H9 (cell line): ENCODE measurements around the gene VKORC1. TPM values are rescaled to one million over a fixed set of nuclear protein-coding genes. Genes with fewer than 3 reads are reported as not detected.

Experiments
- DNase-seq: peaks from one replicate; pipeline ENCODE4 v3.0.0-alpha.2; 2017
- H2AFZ ChIP-seq: one replicate; pipeline ENCODE4 v1.6.1; 2013; ENCODE audit warnings: mild to moderate bottlenecking, low read length, control low read depth, moderate library complexity
- H2AK5ac ChIP-seq: 2 replicates; pipeline ENCODE4 v1.6.1; 2013; ENCODE audit warnings: low read length, control low read depth, mixed read lengths; ENCODE audit not compliant: insufficient read length
- H2BK120ac ChIP-seq: one replicate; pipeline ENCODE4 v1.6.1; 2013; ENCODE audit warnings: low read depth, mild to moderate bottlenecking, low read length, control low read depth, inconsistent platforms; ENCODE audit not compliant: poor library complexity, severe bottlenecking
- H2BK12ac ChIP-seq: 2 replicates; pipeline ENCODE4 v1.6.1; 2013; ENCODE audit warnings: low read length, control low read depth, mixed read lengths, low read depth; ENCODE audit not compliant: insufficient read length
- H2BK15ac ChIP-seq: 2 replicates; pipeline ENCODE4 v1.6.1; 2013; ENCODE audit warnings: low read depth, low read length, control low read depth
- H2BK20ac ChIP-seq: one replicate; pipeline ENCODE4 v1.6.1; 2013; ENCODE audit warnings: low read depth, mild to moderate bottlenecking, low read length, control low read depth, inconsistent platforms; ENCODE audit not compliant: poor library complexity, severe bottlenecking
- H2BK5ac ChIP-seq: 2 replicates; pipeline ENCODE4 v1.6.1; 2013; ENCODE audit warnings: low read length, control low read depth, mixed read lengths; ENCODE audit not compliant: insufficient read length
- H3K14ac ChIP-seq: 2 replicates; pipeline ENCODE4 v1.6.1; 2013; ENCODE audit warnings: low read length, control low read depth; ENCODE audit not compliant: insufficient read depth
- H3K18ac ChIP-seq: 2 replicates; pipeline ENCODE4 v1.6.1; 2013; ENCODE audit warnings: low read depth, mild to moderate bottlenecking, mixed read lengths, low read length, control low read depth; ENCODE audit not compliant: insufficient read length
- H3K23ac ChIP-seq: 2 replicates; pipeline ENCODE4 v1.6.1; 2013; ENCODE audit warnings: low read length, control low read depth, mixed read lengths, low read depth; ENCODE audit not compliant: insufficient read length
- H3K23me2 ChIP-seq: 2 replicates; pipeline ENCODE4 v1.6.1; 2013; ENCODE audit warnings: low read depth, mild to moderate bottlenecking, mixed read lengths, low read length, control low read depth; ENCODE audit not compliant: insufficient read length, poor library complexity, severe bottlenecking
- H3K27ac ChIP-seq: 2 replicates; pipeline ENCODE4 v1.5.1; 2013; ENCODE audit warnings: low read length, control low read depth, mixed read lengths, low read depth; ENCODE audit not compliant: insufficient read length
- H3K27me3 ChIP-seq: 2 replicates; pipeline ENCODE4 v1.6.1; 2013; ENCODE audit warnings: low read length, control low read depth, inconsistent platforms; ENCODE audit not compliant: insufficient read depth
- H3K4ac ChIP-seq: 2 replicates; pipeline ENCODE4 v1.6.1; 2013; ENCODE audit warnings: low read depth, mild to moderate bottlenecking, control low read depth, inconsistent platforms, low read length, moderate library complexity
- H3K4me1 ChIP-seq: 2 replicates; pipeline ENCODE4 v1.6.1; 2013; ENCODE audit warnings: low read length, control low read depth, inconsistent platforms; ENCODE audit not compliant: insufficient read depth
- H3K4me2 ChIP-seq: 2 replicates; pipeline ENCODE4 v1.6.1; 2013; ENCODE audit warnings: low read length, control low read depth, mixed read lengths; ENCODE audit not compliant: insufficient read length, insufficient read depth
- H3K56ac ChIP-seq: 2 replicates; pipeline ENCODE4 v1.6.1; 2013; ENCODE audit warnings: low read depth, mild to moderate bottlenecking, mixed read lengths, low read length, control low read depth; ENCODE audit not compliant: insufficient read length
- H3K79me1 ChIP-seq: 2 replicates; pipeline ENCODE4 v1.6.1; 2013; ENCODE audit warnings: low read depth, mild to moderate bottlenecking, moderate library complexity, low read length, control low read depth, inconsistent platforms; ENCODE audit not compliant: insufficient read depth, poor library complexity, severe bottlenecking
- H3K79me2 ChIP-seq: 2 replicates; pipeline ENCODE4 v1.6.1; 2013; ENCODE audit warnings: low read length, control low read depth, inconsistent platforms; ENCODE audit not compliant: insufficient read depth
- H3K9ac ChIP-seq: 2 replicates; pipeline ENCODE4 v1.6.1; 2013; ENCODE audit warnings: low read length, control low read depth, mixed read lengths; ENCODE audit not compliant: insufficient read length; ENCODE audit errors: extremely low read depth
- H3K9me3 ChIP-seq: one replicate; pipeline ENCODE4 v1.6.1; 2013; ENCODE audit warnings: low read depth, low read length, inconsistent platforms; ENCODE audit not compliant: control insufficient read depth
- H3T11ph ChIP-seq: one replicate; pipeline ENCODE4 v1.6.1; 2013; ENCODE audit warnings: mild to moderate bottlenecking, low read length, control low read depth, inconsistent platforms
- H4K20me1 ChIP-seq: one replicate; pipeline ENCODE4 v1.6.1; 2013; ENCODE audit not compliant: control insufficient read depth, insufficient read length, insufficient read depth
- H4K5ac ChIP-seq: 2 replicates; pipeline ENCODE4 v1.6.1; 2013; ENCODE audit warnings: low read depth, mild to moderate bottlenecking, mixed read lengths, low read length, control low read depth; ENCODE audit not compliant: insufficient read length
- H4K8ac ChIP-seq: replicated peaks from 2 replicates; pipeline ENCODE4 v1.6.1; 2013; ENCODE audit warnings: low read length, control low read depth, mixed read lengths, low read depth; ENCODE audit not compliant: insufficient read length
- H4K91ac ChIP-seq: 2 replicates; pipeline ENCODE4 v1.6.1; 2013; ENCODE audit warnings: low read depth, mild to moderate bottlenecking, moderate library complexity, mixed read lengths, low read length, control low read depth; ENCODE audit not compliant: insufficient read length
- H3K27ac Mint-ChIP-seq, 3 experiments: 2 replicates in 2 of 3; 3 replicates in 1 of 3; pipeline ENCODE4 v1.8.0; 2020 to 2021; ENCODE audit warnings: mixed read lengths in 3 of 3, mild to moderate bottlenecking in 1 of 3, moderate library complexity in 1 of 3
- H3K27me3 Mint-ChIP-seq: 2 replicates; pipeline ENCODE4 v1.8.0; 2021; ENCODE audit warnings: low read depth, mild to moderate bottlenecking, moderate library complexity, mixed read lengths
- H3K36me3 Mint-ChIP-seq, 3 experiments: 2 replicates in 2 of 3; 3 replicates in 1 of 3; pipeline ENCODE4 v1.8.0; 2020 to 2021; ENCODE audit warnings: low read depth in 3 of 3, mixed read lengths in 3 of 3; ENCODE audit not compliant: insufficient read depth in 1 of 3
- H3K4me1 Mint-ChIP-seq, 2 experiments: 2 replicates each; pipeline ENCODE4 v1.8.0; 2020; ENCODE audit warnings: mixed read lengths in 2 of 2
- H3K4me3 Mint-ChIP-seq, 2 experiments: 2 replicates in 1 of 2; 3 replicates in 1 of 2; pipeline ENCODE4 v1.8.0; 2020 to 2021; ENCODE audit warnings: mild to moderate bottlenecking in 2 of 2, mixed read lengths in 2 of 2, moderate library complexity in 1 of 2
- H3K9me3 Mint-ChIP-seq, 2 experiments: 2 replicates in 1 of 2; 3 replicates in 1 of 2; pipeline ENCODE4 v1.8.0; 2020; ENCODE audit warnings: mild to moderate bottlenecking in 2 of 2, mixed read lengths in 2 of 2, moderate library complexity in 1 of 2
- CTCF ChIP-seq: fragments of 200-600 bp; sonication (generic); conservative IDR thresholded peaks from 3 replicates; pipeline ENCODE4 v1.8.0; 2021; ENCODE audit warnings: antibody characterized with exemption, mild to moderate bottlenecking
- WGBS: extraction: QIAGEN DNeasy Blood & Tissue Kit; methylation state at CpG from one replicate; pipeline ENCODE4 v1.1.7; 2013; ENCODE audit warnings: missing lambda C conversion rate, low lambda C conversion rate, mixed read lengths; ENCODE audit not compliant: insufficient read length; ENCODE audit errors: extremely low coverage; 5-methylcytosine and 5-hydroxymethylcytosine counted together
- total RNA-seq: library from RNA; stranded (reverse); gene quantifications from 2 replicates; pipeline ENCODE4 v1.2.1, GENCODE V29; 2021

VKORC1 gene
- total RNA-seq, 1 experiment from 2014 or later, result 93.9 TPM

GRCh38 chr16:31043352-31043751, 51.2 kb downstream of the VKORC1 start:
- H3K14ac ChIP-seq, result no peak overlapping the region
- DNase-seq, result no peak
- no peak overlapping the region for H3K27ac ChIP-seq
- H3K4me1 ChIP-seq, result no peaks in the 10 kb centered on the region
- no peaks in the 10 kb centered on the region for H3K79me2 ChIP-seq
- no peak overlapping the region for H3K27ac Mint-ChIP-seq
- H3K9ac ChIP-seq, result no peak overlapping the region
- peaks cover 0 to 13% (median 2%) of the 10 kb centered on the region in 3 experiments; a peak in 3 of 7 replicates for H3K36me3 Mint-ChIP-seq
- no peaks in the 10 kb centered on the region for H3K9me3 Mint-ChIP-seq
- no peak overlapping the region for H2AFZ ChIP-seq
- no peak overlapping the region for H2BK5ac ChIP-seq
- H3K23me2 ChIP-seq, result peaks cover 5% of the 10 kb centered on the region
- H3K4ac ChIP-seq, result no peak overlapping the region
- H4K20me1 ChIP-seq, result no peaks in the 10 kb centered on the region
- H4K91ac ChIP-seq, result no peak overlapping the region
- no peak overlapping the region for H2BK120ac ChIP-seq
- WGBS, result no CpG with 5 or more reads among the region's 1 CpG
- no peak overlapping the region for H3K23ac ChIP-seq
- H2BK15ac ChIP-seq, result peak overlapping the region; percentile 19; the same call in 1 of the 2 replicates
- no peaks in the 10 kb centered on the region for H3K27me3 ChIP-seq
- H2BK12ac ChIP-seq, result no peak overlapping the region
- no peaks in the 10 kb centered on the region for H3K79me1 ChIP-seq
- H3T11ph ChIP-seq, result no peak overlapping the region
- H3K4me1 Mint-ChIP-seq, result peaks cover 0 to 7% of the 10 kb centered on the region in 2 experiments; a peak in 1 of 4 replicates
- no peak overlapping the region for H3K4me2 ChIP-seq
- no peak overlapping the region for H4K8ac ChIP-seq
- H4K5ac ChIP-seq, result no peak overlapping the region
- H3K4me3 Mint-ChIP-seq, result no peak overlapping the region
- no peak overlapping the region for H3K18ac ChIP-seq
- H3K56ac ChIP-seq, result no peak overlapping the region
- no peaks in the 10 kb centered on the region for H3K9me3 ChIP-seq
- TF ChIP-seq CTCF, result no peak
- H2BK20ac ChIP-seq, result no peak overlapping the region
- H2AK5ac ChIP-seq, result no peak overlapping the region
- H3K27me3 Mint-ChIP-seq, result 0 out of 2 replicates have a peak, but pooled peaks cover 2% of the 10 kb centered on the region
